HCT116 (cell line): ENCODE measurements around the gene SLC27A1. TPM values are rescaled to one million over a fixed set of nuclear protein-coding genes. Genes with fewer than 3 reads are reported as not detected.

Source experiments
- ATAC-seq: fragments of 200-7000 bp; cut with Tn5 transposase; 2 replicates; pipeline ENCODE4 v1.9.1; 2020; ENCODE audit warnings: mild to moderate bottlenecking, moderate library complexity
- BruUV-seq: library from RNA; stranded (reverse); fragments of 400-500 nt; replicated peaks from 2 replicates; lab custom pipeline; 2021; lab: Mats Ljungman, UMichigan
- CTCF ChIA-PET: fragments of 300-600 bp; sonication (Branson Sonifier 250); formaldehyde crosslinking; loops from one replicate; lab custom pipeline; 2021; ENCODE audit warnings: antibody characterized with exemption; lab: Charles Lee
- POLR2A ChIA-PET: fragments of 300-600, 350-600 bp; sonication (Branson Sonifier 250); formaldehyde crosslinking; loops from one replicate; lab custom pipeline; 2021; ENCODE audit warnings: antibody characterized with exemption; lab: Charles Lee
- RAD21 ChIA-PET, 2 experiments: fragments of 300-600 bp; sonication (Branson Sonifier 250); formaldehyde crosslinking; loops; one replicate each; lab custom pipeline; 2023; ENCODE audit warnings: low total read pairs in 2 of 2; ENCODE audit not compliant: uncharacterized antibody in 2 of 2, unreplicated experiment in 2 of 2, low non-redundant PET in 1 of 2; lab: Charles Lee
- DNase-seq: peaks from one replicate; pipeline ENCODE4 v3.0.0-alpha.2; 2010; ENCODE audit warnings: low read depth, low spot score
- H2AFZ ChIP-seq: fragments of 200-600 bp; shearing (Covaris generic), sonication (generic); 2 replicates; pipeline ENCODE4 v1.6.1; 2017; ENCODE audit warnings: low read depth, mixed run types, mixed read lengths, antibody characterized with exemption, low read length; ENCODE audit not compliant: poor library complexity, severe bottlenecking
- H3K27ac ChIP-seq: 2 replicates; pipeline ENCODE4 v1.5.1; 2012; ENCODE audit warnings: low read depth, low read length
- H3K27me3 ChIP-seq: fragments of 200-600 bp; sonication (generic); 2 replicates; pipeline ENCODE4 v1.6.1; 2016; ENCODE audit warnings: mixed run types, low read length, mixed read lengths; ENCODE audit not compliant: insufficient read depth
- H3K36me3 ChIP-seq, 2 experiments: fragments of 200-500 bp in 1 of 2; fragments of 200-600 bp in 1 of 2; sonication (Bioruptor generic) in 1 of 2; sonication (generic) in 1 of 2; 2 replicates each; pipeline versions ENCODE4 v1.5.1 to v1.6.1; 2014 to 2016; ENCODE audit warnings: low read length in 2 of 2, inconsistent platforms in 1 of 2, mixed read lengths in 1 of 2, mixed run types in 1 of 2; ENCODE audit not compliant: insufficient read depth in 2 of 2, control insufficient read depth in 1 of 2
- H3K4me1 ChIP-seq, 2 experiments: fragments of 200-600 bp in 1 of 2; sonication (generic) in 1 of 2; 2 replicates each; pipeline versions ENCODE4 v1.5.1 to v1.6.1; 2012 to 2017; ENCODE audit warnings: low read length in 2 of 2, inconsistent platforms in 1 of 2, mild to moderate bottlenecking in 1 of 2, mixed read lengths in 1 of 2, mixed run types in 1 of 2, moderate library complexity in 1 of 2; ENCODE audit not compliant: insufficient read depth in 2 of 2, control insufficient read depth in 1 of 2
- H3K4me2 ChIP-seq: fragments of 200-600 bp; sonication (generic); 2 replicates; pipeline ENCODE4 v1.6.1; 2017; ENCODE audit warnings: mixed run types, low read length, mixed read lengths
- H3K4me3 ChIP-seq, 2 experiments: fragments of 200-600 bp in 1 of 2; sonication (generic) in 1 of 2; replicated peaks in 1 of 2; 2 replicates each; pipeline ENCODE4 v1.5.1; 2011 to 2016; ENCODE audit warnings: low read length in 2 of 2, control low read depth in 1 of 2, low read depth in 1 of 2, mild to moderate bottlenecking in 1 of 2, mixed read lengths in 1 of 2, mixed run types in 1 of 2
- H3K79me2 ChIP-seq: fragments of 200-600 bp; sonication (generic); 2 replicates; pipeline ENCODE4 v1.6.1; 2017; ENCODE audit warnings: mild to moderate bottlenecking, mixed run types, low read length, moderate library complexity, mixed read lengths; ENCODE audit not compliant: insufficient read depth
- H3K9ac ChIP-seq: fragments of 200-600 bp; sonication (generic); 2 replicates; pipeline ENCODE4 v1.6.1; 2016; ENCODE audit warnings: low read length, mixed read lengths
- H3K9me2 ChIP-seq: fragments of 200-600 bp; sonication (generic), shearing (Covaris generic); 2 replicates; pipeline ENCODE4 v1.6.1; 2017; ENCODE audit warnings: mixed run types, mild to moderate bottlenecking, moderate library complexity; ENCODE audit not compliant: insufficient read depth
- H3K9me3 ChIP-seq, 2 experiments: fragments of 200-500 bp in 1 of 2; fragments of 200-600 bp in 1 of 2; sonication (Bioruptor generic) in 1 of 2; sonication (generic) in 1 of 2; 2 replicates each; pipeline ENCODE4 v1.6.1; 2014 to 2017; ENCODE audit warnings: low read length in 2 of 2, mixed read lengths in 2 of 2, inconsistent platforms in 1 of 2, low read depth in 1 of 2, mild to moderate bottlenecking in 1 of 2, mixed run types in 1 of 2, moderate library complexity in 1 of 2; ENCODE audit not compliant: control insufficient read depth in 1 of 2, insufficient read depth in 1 of 2
- H4K20me1 ChIP-seq: fragments of 200-600 bp; sonication (generic), shearing (Covaris generic); 2 replicates; pipeline ENCODE4 v1.6.1; 2017; ENCODE audit warnings: mixed run types, mild to moderate bottlenecking, moderate library complexity; ENCODE audit not compliant: insufficient read depth
- ATF3 ChIP-seq: IDR thresholded peaks from 2 replicates; pipeline ENCODE4 v1.6.1; 2012
- CBX3 ChIP-seq: IDR thresholded peaks from 2 replicates; pipeline ENCODE4 v1.6.1; 2012; ENCODE audit warnings: low read depth
- CEBPB ChIP-seq: IDR thresholded peaks from 2 replicates; pipeline ENCODE4 v1.6.1; 2012; ENCODE audit warnings: low read depth
- CTCF ChIP-seq, 3 experiments: fragments of 200-600 bp in 1 of 3; sonication (generic) in 1 of 3; IDR thresholded peaks in 2 of 3; conservative IDR thresholded peaks in 1 of 3; 2 replicates each; pipeline ENCODE4 v1.5.1; 2012 to 2017; ENCODE audit warnings: low read depth in 2 of 3, low read length in 2 of 3, antibody characterized with exemption in 1 of 3, borderline replicate concordance in 1 of 3, control low read depth in 1 of 3, mild to moderate bottlenecking in 1 of 3, mixed read lengths in 1 of 3, mixed run types in 1 of 3, moderate library complexity in 1 of 3; ENCODE audit not compliant: insufficient read depth in 1 of 3
- EZH2phosphoT487 ChIP-seq: fragments of 200-600 bp; IDR thresholded peaks from 2 replicates; pipeline ENCODE4 v1.6.1; 2018; ENCODE audit warnings: antibody characterized with exemption, borderline replicate concordance
- JUND ChIP-seq: IDR thresholded peaks from 2 replicates; pipeline ENCODE4 v1.6.1; 2012
- MAX ChIP-seq: IDR thresholded peaks from 2 replicates; pipeline ENCODE4 v1.6.1; 2012
- RAD21 ChIP-seq: IDR thresholded peaks from 2 replicates; pipeline ENCODE4 v1.6.1; 2012; ENCODE audit warnings: low read depth, mild to moderate bottlenecking
- REST ChIP-seq: IDR thresholded peaks from 2 replicates; pipeline ENCODE4 v1.6.1; 2012; ENCODE audit warnings: low read depth
- SP1 ChIP-seq: IDR thresholded peaks from 2 replicates; pipeline ENCODE4 v1.6.1; 2012; ENCODE audit warnings: low read depth
- SRF ChIP-seq: IDR thresholded peaks from 2 replicates; pipeline ENCODE4 v1.6.1; 2012; ENCODE audit warnings: low read depth
- TCF7L2 ChIP-seq: IDR thresholded peaks from 2 replicates; pipeline ENCODE4 v1.7.0; 2011; ENCODE audit warnings: borderline replicate concordance, inconsistent platforms; ENCODE audit not compliant: insufficient read depth, insufficient read length; ENCODE audit errors: extremely low read depth
- YY1 ChIP-seq: IDR thresholded peaks from 2 replicates; pipeline ENCODE4 v1.6.1; 2011; ENCODE audit warnings: low read length, low read depth, moderate library complexity, mild to moderate bottlenecking; ENCODE audit not compliant: insufficient replicate concordance; ENCODE audit errors: extremely low read depth
- ZNF274 ChIP-seq: fragments of 200-500 bp; sonication (Bioruptor generic); IDR thresholded peaks from 2 replicates; pipeline ENCODE4 v1.6.1; 2014; ENCODE audit warnings: mild to moderate bottlenecking, low read depth, low read length, inconsistent platforms
- intact Hi-C: fragments of 100-400 bp; cut with micrococcal nuclease; formaldehyde crosslinking; loops from 2 replicates; pipeline ENCODE4 v1.10.0; 2022
- total RNA-seq: library from RNA; stranded (reverse); gene quantifications from one replicate; pipeline ENCODE4 v1.2.1, GENCODE V29; 2021; ENCODE audit not compliant: unreplicated experiment

The SLC27A1 gene
- total RNA-seq, 1 experiment from 2014 or later: 22.5 TPM

GRCh38 chr19:17435218-17435617 is 35.1 kb upstream of the SLC27A1 start (continued):
- TF ChIP-seq REST (no peak), MAX (no peak), CBX3 (no peak), ZNF274 (no peak)

- Histone ChIP-seq H3K27me3 (no peaks in the 10 kb centered on the region), H3K79me2 (no peaks in the 10 kb centered on the region), H2AFZ (no peak overlapping the region), H4K20me1 (no peaks in the 10 kb centered on the region), H3K9me2 (no peaks in the 10 kb centered on the region), H3K4me3 (no peak overlapping the region), H3K4me2 (no peak overlapping the region), H3K27ac (no peak overlapping the region), H3K9ac (no peak overlapping the region), H3K9me3 (no peaks in the 10 kb centered on the region), H3K36me3 (no peaks in the 10 kb centered on the region), H3K4me1 (no peaks in the 10 kb centered on the region)
- DNase-seq: no peak
- no peak for ATAC-seq
- ChIA-PET CTCF (no interaction called here), RAD21 (no interaction called here), POLR2A (no interaction called here)
- intact Hi-C loops: no loop called here
- no peak for TF ChIP-seq YY1
- TF ChIP-seq ATF3: no peak
- no peak for TF ChIP-seq JUND
- no peak for TF ChIP-seq ZNF274
- no peak for TF ChIP-seq CEBPB
- no peak for TF ChIP-seq CBX3
- TF ChIP-seq SP1: no peak
- TF ChIP-seq RAD21: no peak
- TF ChIP-seq SRF: no peak
- TF ChIP-seq EZH2phosphoT487: no peak
- no peak for TF ChIP-seq CTCF (IDR thresholded peaks at IDR 0.05 in 2 of 3, conservative IDR thresholded peaks at IDR 0.05 in 1 of 3; ENCODE audit: borderline replicate concordance in 1 of 3, insufficient read depth in 1 of 3, low read depth in 2 of 3, low read length in 2 of 3)
- TF ChIP-seq TCF7L2: no peak
- BruUV-seq: no TSS peak
These were observed 34.0 kb upstream of the SLC27A1 start for GRCh38 chr19:17436094-17436873.
